Activated CD4-positive, alpha-beta T cell treated with anti-CD3 and anti-CD28 coated beads, Interleukin-2, amount 50 U/mL, for 24 hours (primary cell): Measurements from ENCODE around the gene BCAS3.

Experiments used
- DNase-seq, 2 donors: peaks; one replicate each; pipeline ENCODE4 v3.0.0-alpha.2; 2020; ENCODE audit warnings: low read depth in 1 of 2, low spot score in 1 of 2

Gene BCAS3

GRCh38 chr17:61185385-61185784 is 507.7 kb downstream of the BCAS3 start:
- DNase-seq: no peak

GRCh38 chr17:61187038-61187437 is 509.4 kb downstream of the BCAS3 start:
- no peak for DNase-seq

- no peak for DNase-seq
These were observed 510.4 kb downstream of the BCAS3 start for GRCh38 chr17:61188081-61188480.

GRCh38 chr17:61189968-61190367 is 512.3 kb downstream of the BCAS3 start:
- no peak for DNase-seq

GRCh38 chr17:61196302-61196704 is 518.7 kb downstream of the BCAS3 start:
- no peak for DNase-seq

- DNase-seq: no peak
These were observed 519.1 kb downstream of the BCAS3 start for GRCh38 chr17:61196799-61197198.

GRCh38 chr17:61199431-61200338 is 522.0 kb downstream of the BCAS3 start:
- no peak for DNase-seq

- no peak for DNase-seq
These were observed 522.7 kb downstream of the BCAS3 start for GRCh38 chr17:61200339-61200715.

GRCh38 chr17:61201211-61201610 is 523.6 kb downstream of the BCAS3 start:
- no peak for DNase-seq

GRCh38 chr17:61202564-61202963 is 524.9 kb downstream of the BCAS3 start:
- no peak for DNase-seq

GRCh38 chr17:61203671-61204131 is 526.0 kb downstream of the BCAS3 start:
- no peak for DNase-seq

GRCh38 chr17:61204456-61204855 is 526.8 kb downstream of the BCAS3 start:
- no peak for DNase-seq

- no peak for DNase-seq
These were observed 527.8 kb downstream of the BCAS3 start for GRCh38 chr17:61205401-61205800.

- DNase-seq: no peak
These were observed 528.3 kb downstream of the BCAS3 start for GRCh38 chr17:61205931-61206330.

- no peak for DNase-seq
These were observed 529.3 kb downstream of the BCAS3 start for GRCh38 chr17:61206922-61207321.

GRCh38 chr17:61208301-61209105 is 530.9 kb downstream of the BCAS3 start:
- no peak for DNase-seq

GRCh38 chr17:61209106-61209439 is 531.4 kb downstream of the BCAS3 start:
- DNase-seq: no peak

GRCh38 chr17:61209525-61209924 is 531.9 kb downstream of the BCAS3 start:
- DNase-seq: no peak

- no peak for DNase-seq
These were observed 533.6 kb downstream of the BCAS3 start for GRCh38 chr17:61211236-61211635.

GRCh38 chr17:61212655-61213054 is 535.0 kb downstream of the BCAS3 start:
- no peak for DNase-seq

GRCh38 chr17:61214753-61215152 is 537.1 kb downstream of the BCAS3 start:
- no peak for DNase-seq

- DNase-seq: no peak
These were observed 538.4 kb downstream of the BCAS3 start for GRCh38 chr17:61216066-61216465.
